MCF 10A (cell line): Measurements from ENCODE around the gene SYT13. TPM values are rescaled to one million over a fixed set of nuclear protein-coding genes. Genes with fewer than 3 reads are reported as not detected.

Source experiments
- BruUV-seq: library from RNA; stranded (reverse); fragments of 400-500 nt; replicated peaks from 2 replicates; lab custom pipeline; 2021; lab: Mats Ljungman, UMichigan
- CTCF ChIA-PET: fragments of 300-600 bp; sonication (Branson Sonifier 250); formaldehyde crosslinking; extraction: SDS; loops from one replicate; lab custom pipeline; 2021; ENCODE audit warnings: antibody characterized with exemption, inconsistent platforms; lab: Yijun Ruan, JAX
- POLR2A ChIA-PET: fragments of 300-600, 350-650 bp; sonication (Branson Sonifier 250); formaldehyde crosslinking; extraction: SDS; loops from one replicate; lab custom pipeline; 2020; ENCODE audit warnings: antibody characterized with exemption, inconsistent platforms; lab: Yijun Ruan, JAX
- DNase-seq: peaks from one replicate; pipeline ENCODE4 v3.0.0-alpha.2; 2018; ENCODE audit not compliant: unreplicated experiment
- H3K27ac Mint-ChIP-seq: one replicate; pipeline ENCODE4 v1.8.0; 2022; ENCODE audit warnings: mild to moderate bottlenecking, low read depth, mixed read lengths; ENCODE audit not compliant: unreplicated experiment
- H3K27me3 Mint-ChIP-seq: one replicate; pipeline ENCODE4 v1.8.0; 2022; ENCODE audit warnings: mixed read lengths; ENCODE audit not compliant: insufficient read depth, unreplicated experiment
- H3K36me3 Mint-ChIP-seq: one replicate; pipeline ENCODE4 v1.8.0; 2022; ENCODE audit warnings: mild to moderate bottlenecking, moderate library complexity, mixed read lengths; ENCODE audit not compliant: insufficient read depth, unreplicated experiment
- H3K4me1 Mint-ChIP-seq: one replicate; pipeline ENCODE4 v1.8.0; 2022; ENCODE audit warnings: mixed read lengths; ENCODE audit not compliant: insufficient read depth, unreplicated experiment
- H3K4me3 Mint-ChIP-seq: one replicate; pipeline ENCODE4 v1.8.0; 2022; ENCODE audit warnings: mild to moderate bottlenecking, moderate library complexity, mixed read lengths; ENCODE audit not compliant: unreplicated experiment
- H3K9me3 Mint-ChIP-seq: one replicate; pipeline ENCODE4 v1.8.0; 2022; ENCODE audit warnings: mixed read lengths; ENCODE audit not compliant: unreplicated experiment
- CTCF ChIP-seq: fragments of 200-600 bp; IDR thresholded peaks from one replicate; pipeline ENCODE4 v1.8.0; 2022; ENCODE audit warnings: antibody characterized with exemption, mild to moderate bottlenecking; ENCODE audit not compliant: unreplicated experiment
- intact Hi-C: fragments of 100-400 bp; cut with micrococcal nuclease; formaldehyde crosslinking; loops from 2 replicates; pipeline ENCODE4 v1.14.1; 2022
- total RNA-seq: library from RNA; stranded (reverse); gene quantifications from 2 replicates; pipeline ENCODE4 v1.2.3, GENCODE V29; 2022

The SYT13 gene
- total RNA-seq, 1 experiment from 2014 or later = not detected

GRCh38 chr11:45237711-45238315, 48.3 kb downstream of the SYT13 start:
- Mint-ChIP-seq H3K4me1 (peaks cover 5% of the 10 kb centered on the region), H3K9me3 (no peaks in the 10 kb centered on the region), H3K27ac (no peak overlapping the region), H3K4me3 (no peak overlapping the region), H3K36me3 (no peaks in the 10 kb centered on the region), H3K27me3 (peaks cover 44% of the 10 kb centered on the region)
- DNase-seq = no peak
- POLR2A ChIA-PET = no interaction called here
- CTCF ChIA-PET = interaction anchor here (0.6 to 1.1 kb wide), 6 partner anchors 9 to 418 kb away, joined by 3 to 4 read pairs (median 4); no protein-coding TSS in a partner anchor
- intact Hi-C loops = no loop called here
- TF ChIP-seq CTCF = no peak
- BruUV-seq = no TSS peak

GRCh38 chr11:45234306-45235006, 51.7 kb downstream of the SYT13 start:
- Mint-ChIP-seq H3K4me1 (peaks cover 5% of the 10 kb centered on the region), H3K27me3 (peaks cover 44% of the 10 kb centered on the region), H3K4me3 (no peak overlapping the region), H3K27ac (no peak overlapping the region), H3K36me3 (no peaks in the 10 kb centered on the region), H3K9me3 (no peaks in the 10 kb centered on the region)
- intact Hi-C loops = no loop called here
- POLR2A ChIA-PET = no interaction called here
- BruUV-seq = no TSS peak
- DNase-seq = no peak
- CTCF ChIA-PET = interaction anchor here (0.5 to 3.3 kb wide), 9 partner anchors 10 to 1248 kb away, joined by 3 to 29 read pairs (median 4); no protein-coding TSS in a partner anchor
- no peak for TF ChIP-seq CTCF

- POLR2A ChIA-PET = no interaction called here
- no peak for TF ChIP-seq CTCF
- no peak overlapping the region for H3K4me3 Mint-ChIP-seq
- intact Hi-C loops = no loop called here
- no peak overlapping the region for H3K27ac Mint-ChIP-seq
- no peak for DNase-seq
- CTCF ChIA-PET = interaction anchor here (0.5 to 3.3 kb wide), 11 partner anchors 10 to 1248 kb away, joined by 3 to 29 read pairs (median 4); no protein-coding TSS in a partner anchor
- BruUV-seq = no TSS peak
- no peaks in the 10 kb centered on the region for H3K9me3 Mint-ChIP-seq
- no peaks in the 10 kb centered on the region for H3K36me3 Mint-ChIP-seq
- H3K4me1 Mint-ChIP-seq = peaks cover under 1% of the 10 kb centered on the region
- H3K27me3 Mint-ChIP-seq = peaks cover 42% of the 10 kb centered on the region
Observed at GRCh38 chr11:45233804-45234170, 52.4 kb downstream of the SYT13 start.

GRCh38 chr11:45233121-45233803, 52.9 kb downstream of the SYT13 start:
- H3K4me3 Mint-ChIP-seq = no peak overlapping the region
- TF ChIP-seq CTCF = peak; percentile 83
- no peaks in the 10 kb centered on the region for H3K4me1 Mint-ChIP-seq
- intact Hi-C loops = no loop called here
- ChIA-PET POLR2A (no interaction called here), CTCF (interaction anchor here (0.6 to 3.3 kb wide), 11 partner anchors 9 to 1249 kb away, joined by 3 to 29 read pairs (median 4); no protein-coding TSS in a partner anchor)
- no peaks in the 10 kb centered on the region for H3K36me3 Mint-ChIP-seq
- no peak overlapping the region for H3K27ac Mint-ChIP-seq
- H3K9me3 Mint-ChIP-seq = no peaks in the 10 kb centered on the region
- peak; percentile 70 for DNase-seq
- H3K27me3 Mint-ChIP-seq = peaks cover 37% of the 10 kb centered on the region
- BruUV-seq = no TSS peak
